ENCODE data around the gene ADRM1.

Gene ADRM1

GRCh38 chr20:62281161-62281933, 21.4 kb upstream of the ADRM1 start:
- DNase-seq, result no peak

GRCh38 chr20:62282103-62282502, 20.7 kb upstream of the ADRM1 start:
- DNase-seq, result no peak

GRCh38 chr20:62282877-62283503, 19.8 kb upstream of the ADRM1 start:
- no peak for DNase-seq

GRCh38 chr20:62284448-62284847, 18.3 kb upstream of the ADRM1 start:
- DNase-seq, result no peak

- DNase-seq, result no peak
These were observed 17.6 kb upstream of the ADRM1 start for GRCh38 chr20:62285151-62285550.

GRCh38 chr20:62285722-62286121, 17.1 kb upstream of the ADRM1 start:
- DNase-seq, result no peak

GRCh38 chr20:62286493-62287064, 16.2 kb upstream of the ADRM1 start:
- no peak for DNase-seq

GRCh38 chr20:62287129-62287528, 15.7 kb upstream of the ADRM1 start:
- DNase-seq, result no peak

GRCh38 chr20:62287759-62288534, 14.8 kb upstream of the ADRM1 start:
- no peak for DNase-seq

GRCh38 chr20:62288535-62289105, 14.2 kb upstream of the ADRM1 start:
- DNase-seq, result no peak

- no peak for DNase-seq
These were observed 13.7 kb upstream of the ADRM1 start for GRCh38 chr20:62289131-62289530.

GRCh38 chr20:62289898-62290297, 12.9 kb upstream of the ADRM1 start:
- DNase-seq, result no peak

- no peak for DNase-seq
These were observed 11.3 kb upstream of the ADRM1 start for GRCh38 chr20:62291251-62292066.

- no peak for DNase-seq
These were observed 10.7 kb upstream of the ADRM1 start for GRCh38 chr20:62292108-62292507.

- no peak for DNase-seq
These were observed 9.5 kb upstream of the ADRM1 start for GRCh38 chr20:62293111-62293784.

GRCh38 chr20:62293946-62294345, 8.9 kb upstream of the ADRM1 start:
- no peak for DNase-seq

GRCh38 chr20:62294516-62294915, 8.3 kb upstream of the ADRM1 start:
- DNase-seq, result no peak

GRCh38 chr20:62296724-62297448, 5.9 kb upstream of the ADRM1 start:
- DNase-seq, result no peak

- no peak for DNase-seq
These were observed 5.2 kb upstream of the ADRM1 start for GRCh38 chr20:62297449-62298227.
